Esophagus squamous epithelium (tissue), 4 donors: ENCODE measurements around the gene SIX4.

Source experiments
- CTCF ChIP-seq, 6 experiments: fragments of 450-650 bp in 4 of 6; fragments of 200-600 bp in 2 of 6; sonication (generic) in 2 of 6; IDR thresholded peaks; one replicate each; pipeline ENCODE4 v1.5.1; 2016 to 2019; ENCODE audit warnings: antibody characterized with exemption in 6 of 6, mild to moderate bottlenecking in 4 of 6, moderate library complexity in 4 of 6
- POLR2A ChIP-seq, 4 donors: fragments of 450-650 bp; IDR thresholded peaks; one replicate each; pipeline ENCODE4 v1.6.1; 2017; ENCODE audit warnings: antibody characterized with exemption in 4 of 4, mild to moderate bottlenecking in 4 of 4, moderate library complexity in 3 of 4

GRCh38 chr14:60760644-60761364, 36.7 kb upstream of the SIX4 start:
- no peak for TF ChIP-seq CTCF (IDR thresholded peaks at IDR 0.05)
- no peak for TF ChIP-seq POLR2A (IDR thresholded peaks at IDR 0.05)
